Natural killer cell (primary cell): ENCODE results near the gene C4orf46. TPM values are rescaled to one million over a fixed set of nuclear protein-coding genes. Genes with fewer than 3 reads are reported as not detected.

Experiments used
- ATAC-seq, 3 donors: fragments of 150-1000 bp in 2 of 3; fragments of 200-7000 bp in 1 of 3; cut with Tn5 transposase; 1 replicate in 1 of 3; 2 replicates in 2 of 3; pipeline ENCODE4 v1.10.0; 2021; ENCODE audit warnings: mild to moderate bottlenecking in 2 of 3, moderate library complexity in 2 of 3
- DNase-seq, 2 donors: peaks; one replicate each; pipeline versions ENCODE4 v3.0.0 to v3.0.0-alpha.2; 2013 to 2021; ENCODE audit warnings: mixed read lengths in 1 of 2
- H3K27ac ChIP-seq: one replicate; pipeline ENCODE4 v1.5.1; 2013; ENCODE audit warnings: mild to moderate bottlenecking, low read length
- H3K27me3 ChIP-seq: one replicate; pipeline ENCODE4 v1.6.1; 2013; ENCODE audit warnings: low read length; ENCODE audit not compliant: control insufficient read depth, insufficient read depth
- H3K36me3 ChIP-seq: one replicate; pipeline ENCODE4 v1.6.1; 2013; ENCODE audit warnings: low read length; ENCODE audit not compliant: control insufficient read depth, insufficient read depth
- H3K4me1 ChIP-seq: one replicate; pipeline ENCODE4 v1.6.1; 2013; ENCODE audit warnings: low read length; ENCODE audit not compliant: control insufficient read depth, insufficient read depth
- H3K4me3 ChIP-seq: one replicate; pipeline ENCODE4 v1.5.1; 2013; ENCODE audit warnings: low read length
- H3K9me3 ChIP-seq: one replicate; pipeline ENCODE4 v1.6.1; 2013; ENCODE audit warnings: low read length; ENCODE audit not compliant: control insufficient read depth, insufficient read depth
- H3K27ac Mint-ChIP-seq, 2 donors: one replicate each; pipeline ENCODE4 v1.8.0; 2022; ENCODE audit warnings: mild to moderate bottlenecking in 2 of 2, mixed read lengths in 2 of 2, moderate library complexity in 1 of 2
- H3K27me3 Mint-ChIP-seq, 2 donors: one replicate each; pipeline ENCODE4 v1.8.0; 2022; ENCODE audit warnings: low read depth in 2 of 2, mixed read lengths in 2 of 2
- H3K36me3 Mint-ChIP-seq: one replicate; pipeline ENCODE4 v1.8.0; 2022; ENCODE audit warnings: mixed read lengths
- H3K4me1 Mint-ChIP-seq, 2 donors: one replicate each; pipeline ENCODE4 v1.8.0; 2022; ENCODE audit warnings: mixed read lengths in 2 of 2
- H3K4me3 Mint-ChIP-seq: one replicate; pipeline ENCODE4 v1.8.0; 2022; ENCODE audit warnings: mild to moderate bottlenecking, moderate library complexity, mixed read lengths
- H3K9me3 Mint-ChIP-seq, 2 donors: one replicate each; pipeline ENCODE4 v1.8.0; 2022; ENCODE audit warnings: mixed read lengths in 2 of 2
- CTCF ChIP-seq: fragments of 200-600 bp; IDR thresholded peaks from one replicate; pipeline ENCODE4 v1.8.0; 2022; ENCODE audit warnings: antibody characterized with exemption
- WGBS: methylation state at CpG from one replicate; pipeline ENCODE4 v1.1.7; 2013; ENCODE audit warnings: missing lambda C conversion rate; ENCODE audit not compliant: insufficient coverage; 5-methylcytosine and 5-hydroxymethylcytosine counted together
- intact Hi-C: fragments of 100-400 bp; cut with micrococcal nuclease; formaldehyde crosslinking; loops from one replicate; pipeline ENCODE4 v1.14.2; 2022
- total RNA-seq, 4 donors: library from RNA; stranded (reverse); fragments of 120-200 nt in 1 of 4; gene quantifications; one replicate each; pipeline versions ENCODE4 v1.2.3 to v1.2.4, GENCODE V29; 2013 to 2022

C4orf46 gene
- total RNA-seq, 3 donors from 2014 or later (not counting 1 experiment from before 2014, with no cell fraction given) = 9.7 to 15.3 (median 12.8) TPM

GRCh38 chr4:158710814-158711213, 39.1 kb upstream of the C4orf46 start:
- ATAC-seq = peak in 1 of 3 donors; percentile 32
- Mint-ChIP-seq H3K9me3 (no peaks in the 10 kb centered on the region), H3K4me1 (no peaks in the 10 kb centered on the region), H3K27me3 (no peaks in the 10 kb centered on the region), H3K27ac (no peak overlapping the region), H3K4me3 (no peak overlapping the region), H3K36me3 (peaks cover 37% of the 10 kb centered on the region)
- H3K27ac ChIP-seq = no peak overlapping the region
- TF ChIP-seq CTCF = no peak
- no peak overlapping the region for H3K4me3 ChIP-seq
- H3K9me3 ChIP-seq = no peaks in the 10 kb centered on the region
- peaks cover 85% of the 10 kb centered on the region for H3K36me3 ChIP-seq
- H3K4me1 ChIP-seq = no peaks in the 10 kb centered on the region
- no peaks in the 10 kb centered on the region for H3K27me3 ChIP-seq
- WGBS = no CpG with 5 or more reads among the region's 1 CpG
- intact Hi-C loops = no loop called here
- peak in 1 of 2 donors; percentile 20 for DNase-seq

GRCh38 chr4:158704274-158704673, 32.6 kb upstream of the C4orf46 start:
- H3K4me3 Mint-ChIP-seq = no peak overlapping the region
- H3K27ac Mint-ChIP-seq = no peak overlapping the region
- 100% methylated on average over 4 of the region's 4 CpGs for WGBS
- TF ChIP-seq CTCF = no peak
- H3K36me3 Mint-ChIP-seq = no peaks in the 10 kb centered on the region
- H3K9me3 Mint-ChIP-seq = no peaks in the 10 kb centered on the region
- Histone ChIP-seq H3K36me3 (peaks cover 32% of the 10 kb centered on the region), H3K4me1 (no peaks in the 10 kb centered on the region), H3K27ac (no peak overlapping the region), H3K4me3 (no peak overlapping the region), H3K27me3 (no peaks in the 10 kb centered on the region), H3K9me3 (no peaks in the 10 kb centered on the region)
- intact Hi-C loops = no loop called here
- no peaks in the 10 kb centered on the region for H3K27me3 Mint-ChIP-seq
- no peak for ATAC-seq
- no peaks in the 10 kb centered on the region for H3K4me1 Mint-ChIP-seq
- DNase-seq = no peak

- H3K9me3 Mint-ChIP-seq = no peaks in the 10 kb centered on the region
- no peaks in the 10 kb centered on the region for H3K27me3 Mint-ChIP-seq
- Histone ChIP-seq H3K4me1 (no peaks in the 10 kb centered on the region), H3K36me3 (peaks cover 20% of the 10 kb centered on the region), H3K27ac (no peak overlapping the region), H3K9me3 (no peaks in the 10 kb centered on the region), H3K4me3 (no peak overlapping the region), H3K27me3 (no peaks in the 10 kb centered on the region)
- TF ChIP-seq CTCF = no peak
- intact Hi-C loops = no loop called here
- H3K4me1 Mint-ChIP-seq = no peaks in the 10 kb centered on the region
- DNase-seq = no peak
- ATAC-seq = no peak
- peaks cover 17% of the 10 kb centered on the region for H3K36me3 Mint-ChIP-seq
- H3K27ac Mint-ChIP-seq = no peak overlapping the region
- H3K4me3 Mint-ChIP-seq = no peak overlapping the region
- WGBS = no CpG with 5 or more reads among the region's 1 CpG
Measured at GRCh38 chr4:158688813-158689212, 17.1 kb upstream of the C4orf46 start.

- Mint-ChIP-seq H3K27ac (no peak overlapping the region), H3K27me3 (no peaks in the 10 kb centered on the region), H3K36me3 (peaks cover 8% of the 10 kb centered on the region), H3K9me3 (no peaks in the 10 kb centered on the region), H3K4me3 (no peak overlapping the region), H3K4me1 (peaks cover under 1 to 4% of the 10 kb centered on the region in 2 donors)
- Histone ChIP-seq H3K4me3 (no peak overlapping the region), H3K4me1 (no peaks in the 10 kb centered on the region), H3K27me3 (no peaks in the 10 kb centered on the region), H3K27ac (no peak overlapping the region), H3K9me3 (no peaks in the 10 kb centered on the region), H3K36me3 (peaks cover 11% of the 10 kb centered on the region)
- DNase-seq (no peak), ATAC-seq (no peak)
- WGBS = 97% methylated on average over 2 of the region's 2 CpGs
- no peak for TF ChIP-seq CTCF
- intact Hi-C loops = no loop called here
Measured at GRCh38 chr4:158682066-158682465, 10.4 kb upstream of the C4orf46 start.
